Activated gamma-delta T cell treated with Interleukin-2 at 50 U/mL for 16 hours (primary cell): ENCODE measurements around the gene KRT78.

Source experiments
- DNase-seq: peaks from one replicate; pipeline ENCODE4 v3.0.0-alpha.2; 2020

Gene KRT78

GRCh38 chr12:52822771-52823510 is 25.9 kb downstream of the KRT78 start:
- no peak for DNase-seq

- no peak for DNase-seq
These were observed 26.8 kb downstream of the KRT78 start for GRCh38 chr12:52821826-52822660.

- no peak for DNase-seq
These were observed 27.6 kb downstream of the KRT78 start for GRCh38 chr12:52821071-52821730.

- DNase-seq: no peak
These were observed 28.3 kb downstream of the KRT78 start for GRCh38 chr12:52820521-52820920.

DNA sequence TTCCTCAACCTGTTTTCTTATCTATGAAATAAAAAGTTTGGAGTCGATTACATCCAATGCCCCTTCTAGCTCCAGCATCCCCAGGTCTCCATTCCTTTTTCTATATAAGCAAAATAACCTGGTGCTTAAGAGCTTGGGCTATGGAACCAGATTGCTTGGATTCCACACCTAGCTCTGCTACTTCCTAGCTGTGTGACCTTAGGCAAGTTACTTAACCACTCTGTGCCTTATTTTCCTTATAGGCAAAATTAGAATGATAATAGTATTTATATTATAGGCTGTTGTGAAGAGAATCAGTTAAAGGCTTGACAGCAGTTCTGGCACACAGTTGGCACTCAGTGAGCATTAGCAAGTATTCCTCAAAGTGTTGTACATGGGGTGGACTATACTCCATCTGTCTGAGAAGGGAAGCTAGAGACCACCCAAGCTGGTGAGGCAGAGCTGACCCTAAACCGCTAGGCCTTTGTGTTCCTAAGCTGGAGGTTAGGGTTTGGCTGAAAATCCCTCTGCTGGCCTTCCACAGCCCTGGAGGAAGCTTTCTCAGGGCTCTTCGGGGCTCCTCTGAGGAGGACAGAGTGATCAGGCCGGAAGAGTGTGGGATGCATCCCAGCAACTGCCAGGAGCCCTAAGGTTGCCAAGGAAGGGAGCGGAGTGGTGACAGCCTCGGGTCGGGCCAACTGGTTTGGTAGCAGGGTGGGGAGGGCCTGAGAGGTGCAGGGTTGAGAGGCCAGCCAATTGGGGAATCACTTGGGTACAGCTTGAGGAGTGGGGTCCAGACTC is 28.9 kb downstream of the KRT78 start:
- no peak for DNase-seq

GRCh38 chr12:52818887-52819420 is 29.8 kb downstream of the KRT78 start:
- DNase-seq: no peak

DNA sequence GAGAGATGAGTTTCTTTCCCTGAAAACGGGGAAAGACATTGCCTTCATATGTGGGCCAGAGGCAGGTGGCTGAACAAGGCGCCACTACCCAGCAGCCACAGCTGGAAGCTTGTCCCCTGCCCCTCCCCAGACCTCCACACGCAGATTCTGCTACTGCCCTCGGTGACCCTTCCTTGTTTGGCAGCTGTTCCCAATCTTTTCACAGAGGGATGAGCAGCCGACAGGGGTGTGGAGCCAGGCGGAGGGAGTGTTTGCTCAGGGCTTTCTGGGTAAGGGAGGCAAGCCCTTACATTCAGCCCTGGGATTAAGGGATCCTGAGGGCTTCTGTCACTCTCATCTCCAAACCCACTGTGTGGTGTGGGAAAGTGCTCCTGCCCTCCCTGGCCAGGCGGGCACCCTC is 30.4 kb downstream of the KRT78 start:
- no peak for DNase-seq

GRCh38 chr12:52817699-52818238 is 31.0 kb downstream of the KRT78 start:
- DNase-seq: no peak

GRCh38 chr12:52817003-52817698 is 31.6 kb downstream of the KRT78 start:
- DNase-seq: no peak

- DNase-seq: no peak
These were observed 32.9 kb downstream of the KRT78 start for GRCh38 chr12:52815676-52816588.

- DNase-seq: no peak
These were observed 33.6 kb downstream of the KRT78 start for GRCh38 chr12:52815161-52815560.

DNA sequence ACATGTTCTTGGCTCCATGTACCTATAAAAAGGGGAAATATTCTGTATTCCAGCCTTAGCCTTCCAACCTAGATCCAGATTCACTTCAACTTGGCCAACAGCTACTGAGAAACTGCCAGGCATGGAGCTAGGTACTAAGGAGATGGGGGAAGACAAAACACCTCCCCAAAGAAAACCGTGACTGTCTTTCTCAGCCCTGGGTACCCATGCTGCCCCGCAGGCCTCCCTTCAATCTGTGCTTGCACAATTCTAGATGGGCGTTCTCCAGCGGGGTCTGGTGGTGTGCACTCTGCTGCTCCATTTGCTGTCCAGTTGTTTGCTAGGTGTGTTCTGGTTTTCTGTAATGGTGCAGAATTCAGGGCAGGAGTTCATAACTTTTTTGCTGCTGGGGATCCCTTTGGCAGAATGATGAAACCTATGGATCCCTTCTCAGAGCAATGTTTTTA is 34.1 kb downstream of the KRT78 start:
- no peak for DNase-seq

DNA sequence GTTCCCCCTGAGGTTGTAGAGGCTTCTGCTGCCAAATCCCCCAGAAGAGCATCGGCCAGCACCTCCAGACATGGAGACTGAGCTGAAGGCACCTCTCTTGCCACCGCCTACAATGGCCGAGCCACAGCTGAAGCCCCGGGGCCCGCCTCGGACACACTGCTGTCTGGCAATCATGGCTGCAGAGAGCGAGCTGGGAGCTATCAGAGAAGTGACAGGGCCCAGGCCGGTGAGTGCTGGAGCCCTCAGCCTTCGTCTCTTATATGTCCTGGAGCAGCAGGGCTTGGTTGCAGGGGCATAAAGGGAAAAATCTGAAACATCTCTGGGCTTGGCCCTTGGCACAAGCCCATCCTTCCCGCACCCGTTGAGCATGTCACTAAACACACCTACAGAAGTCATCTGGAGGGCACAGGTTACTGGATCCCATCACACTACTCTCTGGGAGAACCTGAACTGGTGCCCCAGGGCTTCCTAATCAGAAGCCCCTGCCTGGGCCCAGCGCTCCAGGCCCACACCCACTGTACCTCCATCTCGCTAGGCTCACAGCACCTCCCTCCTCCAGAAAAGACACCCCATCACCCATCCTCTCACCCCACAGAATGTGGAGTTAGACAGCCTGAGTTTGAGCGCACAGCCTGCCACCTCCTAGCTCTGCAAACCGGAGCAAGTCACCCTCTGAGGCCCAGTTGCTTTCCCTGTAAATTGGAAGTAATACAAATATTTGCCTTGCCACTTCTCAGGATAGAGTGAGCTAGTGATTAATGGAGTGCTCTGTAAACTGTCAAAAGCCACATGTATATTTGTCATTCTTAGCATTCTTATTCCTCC is 34.7 kb downstream of the KRT78 start, which contains the start of gene KRT4:
Gene KRT4, minus strand, starts transcription at position 232 of the 825 bp plus-strand sequence. Its CDS starts 58 bp downstream, at position 174.
- no peak for DNase-seq

DNA sequence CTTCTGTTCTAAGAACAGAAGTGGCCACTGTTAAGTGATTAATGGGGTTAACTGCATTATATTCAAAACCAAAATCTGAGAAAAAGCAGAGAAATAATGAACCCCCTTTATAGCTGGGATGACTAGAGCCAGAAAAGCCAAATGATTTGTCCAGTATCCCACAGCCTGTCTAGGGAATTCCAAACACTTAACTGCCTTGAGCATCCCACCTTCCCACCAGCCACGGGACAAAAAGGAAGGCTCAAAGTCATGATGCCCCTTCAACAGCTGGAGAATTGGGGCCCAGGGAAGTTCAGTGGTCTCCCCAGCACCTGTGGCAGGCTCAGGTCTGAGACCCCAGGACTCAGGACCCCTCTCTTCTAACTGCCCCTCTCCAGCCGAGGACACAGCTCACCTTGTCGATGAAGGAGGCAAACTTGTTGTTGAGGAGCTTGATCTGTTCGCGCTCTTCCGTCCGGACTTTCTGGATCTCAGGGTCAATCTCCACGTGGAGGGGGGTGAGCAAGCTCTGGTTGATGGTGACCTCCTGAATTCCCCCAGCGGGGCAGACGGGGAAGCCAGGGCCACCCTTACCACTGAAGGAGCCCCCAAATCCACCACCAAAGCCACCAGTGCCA is 35.5 kb downstream of the KRT78 start:
- DNase-seq: no peak

GRCh38 chr12:52812749-52813148 is 36.0 kb downstream of the KRT78 start:
- DNase-seq: no peak

GRCh38 chr12:52812073-52812400 is 36.8 kb downstream of the KRT78 start:
- DNase-seq: no peak

DNA sequence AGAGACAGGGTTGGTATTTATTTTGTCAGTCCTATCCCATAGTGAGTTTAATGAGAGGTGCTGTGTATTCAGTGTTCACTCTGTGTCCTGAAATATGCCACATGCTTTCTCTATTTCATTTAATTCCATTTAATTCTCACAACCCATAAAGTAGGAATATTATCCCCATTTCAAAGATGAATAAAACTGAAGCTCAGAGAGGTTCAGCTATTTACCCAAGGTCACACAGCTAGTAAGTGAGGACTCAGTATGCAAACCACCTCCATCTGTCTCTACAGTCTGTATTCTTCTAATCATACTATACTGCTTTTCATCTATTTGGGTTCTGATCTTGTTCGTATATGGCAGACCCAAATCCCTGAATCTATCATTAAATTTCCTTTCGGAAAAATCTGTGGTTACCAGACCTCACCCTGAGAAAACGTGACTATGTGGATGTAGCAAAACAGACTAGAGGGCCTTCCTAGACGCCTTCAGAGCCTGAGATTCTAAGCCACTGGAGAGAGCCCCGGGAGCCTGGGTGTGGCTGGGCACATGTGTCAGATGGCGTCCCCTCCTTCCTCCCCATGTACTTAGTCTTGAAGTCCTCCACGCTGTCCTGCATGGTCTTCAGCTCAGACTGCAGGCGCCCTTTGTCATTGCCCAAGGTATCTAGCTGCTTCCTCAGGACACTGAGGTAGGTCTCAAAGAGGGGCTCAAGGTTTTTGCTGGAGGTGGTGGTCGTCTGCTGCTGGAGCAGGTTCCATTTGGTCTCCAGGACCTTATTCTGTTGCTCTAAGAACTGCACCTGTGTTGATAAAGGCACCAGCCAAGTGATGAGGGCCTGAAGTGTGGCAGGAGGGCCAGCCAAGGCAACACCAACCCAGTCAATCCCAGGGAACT is 37.4 kb downstream of the KRT78 start:
- DNase-seq: no peak

DNA sequence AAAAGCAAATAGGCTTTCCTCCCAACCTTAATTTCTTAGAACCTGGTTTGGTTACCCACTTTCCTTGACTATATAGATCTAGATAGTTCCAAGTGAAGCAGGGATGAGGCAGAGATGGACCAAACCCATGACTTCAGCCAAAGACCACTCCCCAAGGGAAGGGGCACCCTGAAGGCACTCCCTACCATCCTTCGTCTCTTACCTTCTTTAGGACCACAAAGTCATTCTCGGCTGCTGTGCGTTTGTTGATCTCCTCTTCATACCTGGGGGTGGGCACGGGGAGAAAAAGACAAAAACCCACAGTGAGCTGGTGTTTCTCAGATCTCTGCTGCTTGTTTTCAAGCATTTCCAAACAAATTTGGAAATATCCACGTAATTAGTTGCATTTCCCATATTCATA is 38.2 kb downstream of the KRT78 start:
- DNase-seq: no peak
